GM21825 (cell line): ENCODE measurements around the gene RAD50.
A peak's percentile ranks its signal among the peaks of the same experiment; 100 is the strongest.
"Not testable (repeated sequence)": the region's sequence is repeated elsewhere in the genome, so short reads cannot be mapped to it uniquely, and the experiment has no call there.

Experiments used
- ATAC-seq: cut with Tn5 transposase; IDR thresholded peaks from one replicate; pipeline ENCODE4 v1.9.1; 2021; ENCODE audit warnings: mild to moderate bottlenecking, moderate library complexity; ENCODE audit not compliant: unreplicated experiment

Gene RAD50

GRCh38 chr5:132556763-132557477 lies at the start of gene RAD50:
Gene RAD50, plus strand, starts transcription at chr5:132556977. Its CDS starts 348 bp downstream, at chr5:132557325.
- peak; percentile 92 for ATAC-seq

GRCh38 chr5:132510076-132510475 lies 46.7 kb upstream of the RAD50 start:
- ATAC-seq, result no peak

- not testable (repeated sequence) for ATAC-seq
Measured at GRCh38 chr5:132513618-132514336, 43.0 kb upstream of the RAD50 start.

DNA sequence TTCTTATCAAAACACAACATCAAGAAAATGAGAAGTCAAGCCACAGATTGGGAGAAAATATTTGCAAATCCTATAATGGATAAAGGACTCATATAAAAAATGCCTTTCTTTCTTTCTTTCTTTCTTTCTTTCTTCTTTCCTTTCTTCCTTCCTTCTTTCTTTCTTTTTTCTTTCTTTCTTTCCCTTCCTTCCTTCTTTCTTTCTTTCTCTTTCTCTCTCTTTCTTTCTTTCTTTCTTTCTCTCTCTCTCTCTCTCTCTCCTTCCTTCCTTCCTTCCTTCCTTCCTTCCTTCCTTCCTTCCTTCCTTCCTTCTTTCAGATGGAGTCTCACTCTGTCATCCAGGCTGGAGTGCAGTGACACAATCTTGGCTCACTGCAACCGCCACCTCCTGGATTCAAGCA lies 34.7 kb upstream of the RAD50 start:
- ATAC-seq, result not testable (repeated sequence)

DNA sequence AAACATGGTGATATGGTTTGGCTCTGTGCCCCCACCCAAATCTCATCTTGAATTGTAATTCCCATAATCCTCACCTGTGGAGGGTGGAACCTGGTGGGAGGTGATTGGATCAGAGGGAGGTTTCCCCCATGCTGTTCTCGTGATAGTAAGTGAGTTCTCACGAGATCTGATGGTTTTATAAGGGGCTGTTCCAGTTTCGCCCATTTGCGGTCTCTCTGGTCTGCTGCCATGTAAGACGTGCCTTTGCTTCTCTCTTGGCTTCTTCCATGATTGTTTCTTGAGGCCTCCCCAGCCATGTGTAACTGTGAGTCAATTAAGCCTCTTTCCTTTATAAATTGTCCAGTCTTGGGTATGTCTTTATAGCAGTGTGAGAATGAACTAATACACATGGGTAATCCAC lies 31.9 kb upstream of the RAD50 start:
- ATAC-seq, result not testable (repeated sequence)

GRCh38 chr5:132525299-132525724 lies 31.5 kb upstream of the RAD50 start:
- peak; percentile 70 for ATAC-seq

- peak; percentile 39 for ATAC-seq
Measured at GRCh38 chr5:132526290-132526973, 30.3 kb upstream of the RAD50 start.

- no peak for ATAC-seq
Measured at GRCh38 chr5:132526974-132527564, 29.7 kb upstream of the RAD50 start.

- ATAC-seq, result no peak
Measured at GRCh38 chr5:132528021-132528420, 28.8 kb upstream of the RAD50 start.

- ATAC-seq, result no peak
Measured at GRCh38 chr5:132528866-132529634, 27.7 kb upstream of the RAD50 start.

DNA sequence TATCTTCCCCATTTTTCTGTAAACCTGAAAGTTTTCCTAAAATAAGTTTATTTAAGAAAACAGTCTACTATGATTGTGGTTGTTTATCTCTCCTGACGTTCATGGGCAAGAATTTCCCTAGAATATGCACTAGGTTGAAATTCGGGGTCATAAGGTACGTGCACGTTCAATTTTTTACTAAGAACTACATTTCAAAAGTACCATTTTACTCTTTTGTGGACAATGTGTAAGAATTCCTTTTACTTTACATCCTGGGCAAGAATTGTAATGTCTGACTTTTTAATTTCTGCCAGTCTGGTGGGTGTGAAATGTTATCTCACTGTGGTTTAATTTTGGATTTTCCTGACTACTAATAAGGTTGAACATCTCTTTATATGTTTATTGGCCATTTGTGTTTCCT lies 25.8 kb upstream of the RAD50 start:
- no peak for ATAC-seq

- ATAC-seq, result no peak
Measured at GRCh38 chr5:132539716-132540115, 17.1 kb upstream of the RAD50 start.

DNA sequence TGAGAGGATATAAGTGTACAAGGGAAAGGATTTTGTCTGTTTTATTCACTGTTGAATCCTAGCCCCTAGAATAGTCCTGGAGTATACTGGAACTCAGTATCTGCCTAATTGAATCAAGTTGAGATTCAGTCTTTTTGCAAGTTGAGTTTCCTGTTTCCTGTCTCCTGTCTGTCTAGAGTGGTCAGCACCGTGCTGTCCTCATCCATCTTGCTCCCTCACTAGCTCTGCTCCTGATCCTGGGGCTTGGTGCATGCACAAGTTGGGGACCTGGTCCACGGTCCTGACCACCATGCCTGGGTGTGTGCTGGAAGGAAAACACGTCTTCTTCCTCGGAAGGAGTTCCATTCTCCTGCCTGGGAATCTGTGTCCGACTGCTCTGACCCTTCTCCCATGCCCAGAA lies 16.6 kb upstream of the RAD50 start:
- no peak for ATAC-seq

DNA sequence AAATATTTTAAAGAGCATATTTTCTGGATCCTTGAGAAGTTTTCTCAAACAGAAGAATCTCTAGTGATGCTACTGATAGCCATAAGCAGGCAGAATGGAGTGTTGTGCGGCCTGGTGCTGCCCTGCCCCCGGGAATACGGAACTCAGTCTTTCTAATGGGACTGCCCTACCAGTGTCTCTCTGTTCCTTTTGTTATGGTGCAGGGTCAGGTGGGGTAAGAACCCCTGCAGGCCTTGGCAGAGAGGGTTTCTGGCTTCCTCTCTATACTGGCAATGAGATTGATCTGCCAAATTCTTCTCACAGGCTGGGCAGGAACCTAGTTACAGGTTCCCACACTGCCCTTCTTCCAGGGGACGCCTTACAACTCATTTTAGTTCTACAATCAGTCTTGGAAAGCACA lies 16.0 kb upstream of the RAD50 start:
- no peak for ATAC-seq

DNA sequence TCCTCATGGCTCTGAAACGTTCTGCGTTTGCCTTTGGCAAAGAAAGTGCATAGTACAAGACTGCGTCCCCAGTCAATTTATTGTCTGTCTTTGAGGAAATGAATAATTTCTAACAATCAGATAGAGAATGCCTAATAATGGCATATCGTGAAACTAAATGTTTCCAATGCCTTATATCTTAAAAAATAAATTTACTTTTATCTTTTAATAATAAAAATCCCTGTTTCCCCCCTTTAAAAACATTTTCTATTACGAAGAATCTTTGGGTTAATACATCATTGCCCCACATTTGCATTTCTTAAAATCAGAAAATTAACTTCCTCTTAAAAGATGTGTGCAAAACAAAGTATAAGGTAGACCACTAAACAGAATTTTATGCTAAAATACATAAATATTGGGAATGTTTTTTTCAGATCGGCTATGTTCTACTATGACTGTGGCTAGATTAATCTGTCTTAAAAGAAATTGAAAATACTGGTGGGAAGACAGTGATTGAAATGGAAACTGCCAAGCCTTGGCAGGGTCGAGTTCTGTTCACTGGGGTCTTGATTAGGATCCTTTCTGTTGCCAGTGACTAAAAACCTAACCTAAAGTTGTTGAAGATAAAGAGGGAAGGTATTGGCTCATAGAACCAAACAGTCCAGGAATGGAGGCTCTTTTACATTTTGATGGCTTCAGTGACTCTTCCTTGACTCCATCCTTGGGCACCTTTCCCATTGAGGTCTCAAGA lies 13.1 kb upstream of the RAD50 start, which contains the start of gene IL5:
Gene IL5, minus strand, starts transcription at position 51 of the 730 bp plus-strand sequence. Its CDS starts 44 bp downstream, at position 7.
- no peak for ATAC-seq

DNA sequence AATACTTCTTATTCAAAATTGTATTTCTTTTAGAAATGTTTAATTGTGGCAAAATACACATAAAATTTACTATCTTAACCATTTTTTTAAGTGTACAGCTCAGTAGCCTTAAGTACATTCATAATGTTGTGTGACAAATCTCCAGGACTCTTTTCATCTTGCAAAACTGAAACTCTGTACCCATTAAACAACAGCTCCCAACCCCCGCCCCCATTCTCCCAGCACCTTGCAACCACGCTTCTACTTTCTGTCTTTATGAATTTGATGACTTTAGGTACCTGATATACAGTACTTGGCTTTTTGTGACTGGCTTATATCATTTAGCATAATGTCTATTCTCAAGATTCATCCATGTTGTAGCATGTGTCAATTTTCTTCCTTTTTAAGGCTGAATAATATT lies 10.7 kb upstream of the RAD50 start:
- no peak for ATAC-seq

- no peak for ATAC-seq
Measured at GRCh38 chr5:132547269-132547668, 9.5 kb upstream of the RAD50 start.

DNA sequence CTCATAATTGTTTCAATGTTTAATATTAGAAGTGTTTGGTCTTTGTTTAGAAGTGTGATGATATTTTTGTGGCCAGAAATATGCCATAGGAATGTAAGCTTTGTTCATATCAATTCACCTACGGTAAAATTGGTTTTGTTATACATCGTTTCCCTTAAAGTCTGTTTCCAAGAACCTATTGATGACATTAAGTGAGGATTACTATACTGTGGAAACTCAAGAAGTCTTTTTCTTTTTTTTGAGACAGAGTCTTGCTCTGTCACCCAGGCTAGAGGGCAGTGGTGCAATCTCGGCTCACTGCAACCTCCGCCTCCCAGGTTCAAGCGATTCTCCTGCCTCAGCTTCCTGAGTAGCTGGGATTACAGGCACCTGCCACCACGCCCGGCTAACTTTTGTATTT lies 7.9 kb upstream of the RAD50 start:
- ATAC-seq, result not testable (repeated sequence)

DNA sequence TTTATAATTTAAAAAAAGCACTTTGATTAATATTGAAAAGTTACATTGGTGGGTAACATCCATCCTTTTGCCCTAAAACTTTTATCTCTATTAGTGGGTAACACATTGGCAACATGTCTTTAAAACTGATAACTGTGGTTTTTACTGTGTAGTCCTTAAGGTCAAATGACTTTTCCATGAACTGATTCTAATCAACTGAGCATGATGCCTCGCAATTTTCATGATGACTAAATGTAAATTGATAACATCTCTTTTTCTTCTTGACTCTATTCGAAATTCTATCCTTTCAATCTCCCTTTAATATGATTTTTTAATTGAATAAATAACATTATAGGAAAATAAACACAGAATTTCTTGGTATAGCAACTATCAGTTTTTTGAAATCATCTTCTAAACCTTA lies 7.2 kb upstream of the RAD50 start:
- no peak for ATAC-seq
